ENCODE measurements around the gene SLC12A6. TPM values are rescaled to one million over a fixed set of nuclear protein-coding genes. Genes with fewer than 3 reads are reported as not detected.

SLC12A6 gene
- polyA plus RNA-seq, 1 donor from 2014 or later = 7.3 TPM

- H3K36me3 ChIP-seq (ENCODE audit: insufficient read depth, low read length) = no peaks in the 10 kb centered on the region
These were observed 2.2 kb downstream of the SLC12A6 start for GRCh38 chr15:34335176-34336032.

GRCh38 chr15:34334672-34335071, 2.9 kb downstream of the SLC12A6 start:
- Histone ChIP-seq H3K27me3 (ENCODE audit: insufficient read depth, low read depth, low read length) (no peaks in the 10 kb centered on the region), H3K9me2 (ENCODE audit: insufficient read depth, low read length) (no peaks in the 10 kb centered on the region), H3K27ac (ENCODE audit: low read length) (no peak overlapping the region), H3K4me3 (ENCODE audit: low read length) (peak overlapping the region; percentile 99), H3K9me3 (ENCODE audit: low read length) (no peaks in the 10 kb centered on the region), H3K36me3 (ENCODE audit: insufficient read depth, low read length) (no peaks in the 10 kb centered on the region), H4K20me1 (ENCODE audit: insufficient read depth) (no peaks in the 10 kb centered on the region), H3K4me2 (ENCODE audit: low read length) (peak overlapping the region; percentile 96), H2AFZ (ENCODE audit: low read depth, low read length) (no peak overlapping the region), H3K9ac (ENCODE audit: low read length) (no peak overlapping the region), H3K79me2 (replicated peaks; ENCODE audit: insufficient read depth, low read length) (peaks cover 9% of the 10 kb centered on the region), H3F3A (ENCODE audit: insufficient read depth, low read length, poor library complexity, severe bottlenecking) (no peaks in the 10 kb centered on the region)
- no peak for TF ChIP-seq SMC3 (conservative IDR thresholded peaks at IDR 0.05; ENCODE audit: poor library complexity)
- no peak for TF ChIP-seq EZH2 (IDR thresholded peaks at IDR 0.05; ENCODE audit: borderline replicate concordance, insufficient read depth, low read length, poor library complexity, severe bottlenecking)
- TF ChIP-seq MXI1 (conservative IDR thresholded peaks at IDR 0.05; ENCODE audit: poor library complexity, severe bottlenecking) = no peak
- no peak for TF ChIP-seq EP300 (conservative IDR thresholded peaks at IDR 0.05; ENCODE audit: poor library complexity, severe bottlenecking)
- TF ChIP-seq, protein P1, sequence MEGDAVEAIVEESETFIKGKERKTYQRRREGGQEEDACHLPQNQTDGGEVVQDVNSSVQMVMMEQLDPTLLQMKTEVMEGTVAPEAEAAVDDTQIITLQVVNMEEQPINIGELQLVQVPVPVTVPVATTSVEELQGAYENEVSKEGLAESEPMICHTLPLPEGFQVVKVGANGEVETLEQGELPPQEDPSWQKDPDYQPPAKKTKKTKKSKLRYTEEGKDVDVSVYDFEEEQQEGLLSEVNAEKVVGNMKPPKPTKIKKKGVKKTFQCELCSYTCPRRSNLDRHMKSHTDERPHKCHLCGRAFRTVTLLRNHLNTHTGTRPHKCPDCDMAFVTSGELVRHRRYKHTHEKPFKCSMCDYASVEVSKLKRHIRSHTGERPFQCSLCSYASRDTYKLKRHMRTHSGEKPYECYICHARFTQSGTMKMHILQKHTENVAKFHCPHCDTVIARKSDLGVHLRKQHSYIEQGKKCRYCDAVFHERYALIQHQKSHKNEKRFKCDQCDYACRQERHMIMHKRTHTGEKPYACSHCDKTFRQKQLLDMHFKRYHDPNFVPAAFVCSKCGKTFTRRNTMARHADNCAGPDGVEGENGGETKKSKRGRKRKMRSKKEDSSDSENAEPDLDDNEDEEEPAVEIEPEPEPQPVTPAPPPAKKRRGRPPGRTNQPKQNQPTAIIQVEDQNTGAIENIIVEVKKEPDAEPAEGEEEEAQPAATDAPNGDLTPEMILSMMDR (IDR thresholded peaks at IDR 0.05; ENCODE audit: poor library complexity, severe bottlenecking) = no peak
- no peak for TF ChIP-seq POLR2AphosphoS5 (IDR thresholded peaks at IDR 0.05)
- TF ChIP-seq RAD21 (conservative IDR thresholded peaks at IDR 0.05) = no peak
- TF ChIP-seq, protein P2, sequence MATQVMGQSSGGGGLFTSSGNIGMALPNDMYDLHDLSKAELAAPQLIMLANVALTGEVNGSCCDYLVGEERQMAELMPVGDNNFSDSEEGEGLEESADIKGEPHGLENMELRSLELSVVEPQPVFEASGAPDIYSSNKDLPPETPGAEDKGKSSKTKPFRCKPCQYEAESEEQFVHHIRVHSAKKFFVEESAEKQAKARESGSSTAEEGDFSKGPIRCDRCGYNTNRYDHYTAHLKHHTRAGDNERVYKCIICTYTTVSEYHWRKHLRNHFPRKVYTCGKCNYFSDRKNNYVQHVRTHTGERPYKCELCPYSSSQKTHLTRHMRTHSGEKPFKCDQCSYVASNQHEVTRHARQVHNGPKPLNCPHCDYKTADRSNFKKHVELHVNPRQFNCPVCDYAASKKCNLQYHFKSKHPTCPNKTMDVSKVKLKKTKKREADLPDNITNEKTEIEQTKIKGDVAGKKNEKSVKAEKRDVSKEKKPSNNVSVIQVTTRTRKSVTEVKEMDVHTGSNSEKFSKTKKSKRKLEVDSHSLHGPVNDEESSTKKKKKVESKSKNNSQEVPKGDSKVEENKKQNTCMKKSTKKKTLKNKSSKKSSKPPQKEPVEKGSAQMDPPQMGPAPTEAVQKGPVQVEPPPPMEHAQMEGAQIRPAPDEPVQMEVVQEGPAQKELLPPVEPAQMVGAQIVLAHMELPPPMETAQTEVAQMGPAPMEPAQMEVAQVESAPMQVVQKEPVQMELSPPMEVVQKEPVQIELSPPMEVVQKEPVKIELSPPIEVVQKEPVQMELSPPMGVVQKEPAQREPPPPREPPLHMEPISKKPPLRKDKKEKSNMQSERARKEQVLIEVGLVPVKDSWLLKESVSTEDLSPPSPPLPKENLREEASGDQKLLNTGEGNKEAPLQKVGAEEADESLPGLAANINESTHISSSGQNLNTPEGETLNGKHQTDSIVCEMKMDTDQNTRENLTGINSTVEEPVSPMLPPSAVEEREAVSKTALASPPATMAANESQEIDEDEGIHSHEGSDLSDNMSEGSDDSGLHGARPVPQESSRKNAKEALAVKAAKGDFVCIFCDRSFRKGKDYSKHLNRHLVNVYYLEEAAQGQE (IDR thresholded peaks at IDR 0.05; ENCODE audit: borderline replicate concordance) = no peak
- no peak for TF ChIP-seq TAF1 (IDR thresholded peaks at IDR 0.05; ENCODE audit: low read depth)

More at GRCh38 chr15:34335176-34336032, 2.2 kb downstream of the SLC12A6 start:
- H3K9me2 ChIP-seq (ENCODE audit: insufficient read depth, low read length) = no peaks in the 10 kb centered on the region
- H3K9me3 ChIP-seq (ENCODE audit: low read length) = no peaks in the 10 kb centered on the region
- H3K79me2 ChIP-seq (replicated peaks; ENCODE audit: insufficient read depth, low read length) = peaks cover 9% of the 10 kb centered on the region
- H2AFZ ChIP-seq (ENCODE audit: low read depth, low read length) = no peak overlapping the region
- H3K4me2 ChIP-seq (ENCODE audit: low read length) = peak overlapping the region; percentile 96
- no peaks in the 10 kb centered on the region for H4K20me1 ChIP-seq (ENCODE audit: insufficient read depth)
- H3F3A ChIP-seq (ENCODE audit: insufficient read depth, low read length, poor library complexity, severe bottlenecking) = no peaks in the 10 kb centered on the region
- H3K9ac ChIP-seq (ENCODE audit: low read length) = no peak overlapping the region
- H3K4me3 ChIP-seq (ENCODE audit: low read length) = peak overlapping the region; percentile 99
- no peak overlapping the region for H3K27ac ChIP-seq (ENCODE audit: low read length)
- TF ChIP-seq RAD21 (conservative IDR thresholded peaks at IDR 0.05) (no peak), MXI1 (conservative IDR thresholded peaks at IDR 0.05; ENCODE audit: poor library complexity, severe bottlenecking) (no peak), SMC3 (conservative IDR thresholded peaks at IDR 0.05; ENCODE audit: poor library complexity) (no peak), EP300 (conservative IDR thresholded peaks at IDR 0.05; ENCODE audit: poor library complexity, severe bottlenecking) (no peak), EZH2 (IDR thresholded peaks at IDR 0.05; ENCODE audit: borderline replicate concordance, insufficient read depth, low read length, poor library complexity, severe bottlenecking) (no peak), POLR2AphosphoS5 (IDR thresholded peaks at IDR 0.05) (no peak), TAF1 (IDR thresholded peaks at IDR 0.05; ENCODE audit: low read depth) (no peak)
- TF ChIP-seq, protein P1 (IDR thresholded peaks at IDR 0.05; ENCODE audit: poor library complexity, severe bottlenecking) = no peak
- TF ChIP-seq, protein P2 (IDR thresholded peaks at IDR 0.05; ENCODE audit: borderline replicate concordance) = no peak
- no peaks in the 10 kb centered on the region for H3K27me3 ChIP-seq (ENCODE audit: insufficient read depth, low read depth, low read length)

Measured in neural cell (in vitro differentiated cells).